Activated T-cell treated with anti-CD3 and anti-CD28 coated beads, Interleukin-2, amount 50 U/mL, for 48 hours (primary cell): Measurements from ENCODE around the gene GTSE1.
"Not testable (repeated sequence)": the region's sequence is repeated elsewhere in the genome, so short reads cannot be mapped to it uniquely, and the experiment has no call there.

Source experiments
- DNase-seq, 2 experiments: peaks; one replicate each; pipeline ENCODE4 v3.0.0-alpha.2; 2020

The GTSE1 gene

GRCh38 chr22:46294784-46295183 lies 1.9 kb upstream of the GTSE1 start:
- DNase-seq, result no peak

GRCh38 chr22:46295277-46295971 lies 1.2 kb upstream of the GTSE1 start:
- DNase-seq, result no peak

GRCh38 chr22:46297151-46297812 lies 612 bp downstream of the GTSE1 start:
- peak; percentile 50 to 55 for DNase-seq

- DNase-seq, result no peak
These were observed 2.4 kb downstream of the GTSE1 start for GRCh38 chr22:46299101-46299500.

- DNase-seq, result no peak
These were observed 3.8 kb downstream of the GTSE1 start for GRCh38 chr22:46300491-46300890.

- no peak for DNase-seq
These were observed 6.8 kb downstream of the GTSE1 start for GRCh38 chr22:46303347-46303965.

GRCh38 chr22:46308283-46308988 lies 11.8 kb downstream of the GTSE1 start:
- DNase-seq, result no peak

- no peak for DNase-seq
These were observed 12.9 kb downstream of the GTSE1 start for GRCh38 chr22:46309526-46310085.

- DNase-seq, result no peak
These were observed 15.4 kb downstream of the GTSE1 start for GRCh38 chr22:46312056-46312455.

- not testable (repeated sequence) for DNase-seq
These were observed 16.2 kb downstream of the GTSE1 start for GRCh38 chr22:46312848-46313247.

- DNase-seq, result no peak
These were observed 19.3 kb downstream of the GTSE1 start for GRCh38 chr22:46315976-46316375.

GRCh38 chr22:46317646-46318045 lies 21.0 kb downstream of the GTSE1 start:
- no peak for DNase-seq

- no peak for DNase-seq
These were observed 21.9 kb downstream of the GTSE1 start for GRCh38 chr22:46318576-46318975.

GRCh38 chr22:46319319-46319718 lies 22.6 kb downstream of the GTSE1 start:
- DNase-seq, result no peak

GRCh38 chr22:46320166-46320710 lies 23.6 kb downstream of the GTSE1 start:
- DNase-seq, result no peak

- DNase-seq, result no peak
These were observed 24.2 kb downstream of the GTSE1 start for GRCh38 chr22:46320716-46321386.

- DNase-seq, result no peak
These were observed 26.0 kb downstream of the GTSE1 start for GRCh38 chr22:46322711-46323110.

GRCh38 chr22:46323162-46323561 lies 26.5 kb downstream of the GTSE1 start:
- no peak for DNase-seq

- DNase-seq, result no peak
These were observed 29.5 kb downstream of the GTSE1 start for GRCh38 chr22:46326066-46326680.

- DNase-seq, result no peak
These were observed 31.2 kb downstream of the GTSE1 start for GRCh38 chr22:46327691-46328465.

- no peak for DNase-seq
These were observed 32.1 kb downstream of the GTSE1 start for GRCh38 chr22:46328797-46329196.
